Measurements from ENCODE around the gene PTPN14. TPM values are rescaled to one million over a fixed set of nuclear protein-coding genes. Genes with fewer than 3 reads are reported as not detected.

Gene PTPN14
- total and polyA plus RNA-seq, 2 of the 4 experiments (the other 2 are of a cell fraction), result 21.5 to 31.7 TPM

- Histone ChIP-seq H2BK20ac (ENCODE audit: low read depth, low read length) (no peak overlapping the region), H3K56ac (ENCODE audit: extremely low read depth, insufficient read depth, low read length) (no peak overlapping the region), H3K36me3 (ENCODE audit: control insufficient read depth, insufficient read depth, low read length) (no peaks in the 10 kb centered on the region; the same call in 1 of the 2 replicates), H4K20me1 (ENCODE audit: insufficient read depth, low read length) (peaks cover 80% of the 10 kb centered on the region), H3K27me3 (ENCODE audit: control insufficient read depth, insufficient read depth, low read length) (no peaks in the 10 kb centered on the region), H4K91ac (ENCODE audit: insufficient read depth, low read depth, low read length) (no peak overlapping the region), H3K27ac (ENCODE audit: insufficient read depth, low read length) (no peak overlapping the region), H3K9ac (ENCODE audit: low read depth, low read length) (no peak overlapping the region), H4K5ac (ENCODE audit: low read depth, low read length) (no peak overlapping the region), H2AK5ac (ENCODE audit: low read depth, low read length) (no peak overlapping the region), H2AK9ac (replicated peaks; ENCODE audit: low read depth, low read length, poor library complexity) (no peak overlapping the region), H2BK15ac (ENCODE audit: low read depth, low read length) (no peak overlapping the region), H3K18ac (ENCODE audit: low read depth, low read length) (no peak overlapping the region), H3K4me1 (ENCODE audit: control insufficient read depth, insufficient read depth, low read length) (peaks cover 20% of the 10 kb centered on the region), H3K4ac (ENCODE audit: low read depth, low read length) (no peak overlapping the region), H3K14ac (replicated peaks; ENCODE audit: low read depth, low read length) (no peak overlapping the region), H2BK5ac (ENCODE audit: low read depth, low read length, poor library complexity, severe bottlenecking) (no peak overlapping the region), H3K9me1 (ENCODE audit: insufficient read depth, low read length) (peaks cover 18% of the 10 kb centered on the region), H3K79me1 (ENCODE audit: low read depth in 1 of 2, low read length in 2 of 2) (peaks cover 11 to 69% of the 10 kb centered on the region in 2 experiments; a peak in 3 of 4 replicates), H2BK120ac (ENCODE audit: low read depth, low read length) (no peak overlapping the region), H3K4me3 (ENCODE audit: insufficient read depth, low read depth, low read length) (no peak overlapping the region), H3K9me3 (ENCODE audit: control insufficient read depth, insufficient read depth, low read length) (no peaks in the 10 kb centered on the region), H4K8ac (ENCODE audit: low read depth in 2 of 2, low read length in 2 of 2) (no peak overlapping the region), H3K23ac (ENCODE audit: low read depth, low read length) (peak overlapping the region; percentile 0; the same call in 1 of the 2 replicates), H3K4me2 (ENCODE audit: low read depth, low read length) (peak overlapping the region; percentile 22; the same call in 1 of the 2 replicates), H2AFZ (replicated peaks; ENCODE audit: low read length, poor library complexity) (no peak overlapping the region)
- ChIA-PET POLR2A (ENCODE audit: unreplicated experiment) (no interaction called here), CTCF (no interaction called here)
- no TSS peak for BruUV-seq (replicated peaks)
- TF ChIP-seq POLR2A (IDR thresholded peaks at IDR 0.05; ENCODE audit: low read depth, low read length) (no peak), RFX5 (IDR thresholded peaks at IDR 0.05; ENCODE audit: low read depth, low read length) (no peak), NFE2L2 (IDR thresholded peaks at IDR 0.05; ENCODE audit: low read depth, low read length) (no peak)
- ATAC-seq (ENCODE audit: low read depth) (no peak), DNase-seq (no peak)
- intact Hi-C loops (cut with micrococcal nuclease) (no loop called here), dilution Hi-C loops (cut with HindIII; ENCODE audit: low sequenced_read_pairs, unreplicated experiment) (no loop called here), in situ Hi-C loops (cut with MboI; ENCODE audit: low sequenced_read_pairs) (no loop called here)
- WGBS, 2 experiments (ENCODE audit: extremely low coverage in 2 of 2, insufficient read length in 1 of 2), result no CpG with 5 or more reads among the region's 5 CpGs
Observed at GRCh38 chr1:214540324-214540723, 11.1 kb downstream of the PTPN14 start.

All from IMR-90 (cell line).